ENCODE measurements around the gene DNAJC4.

DNA sequence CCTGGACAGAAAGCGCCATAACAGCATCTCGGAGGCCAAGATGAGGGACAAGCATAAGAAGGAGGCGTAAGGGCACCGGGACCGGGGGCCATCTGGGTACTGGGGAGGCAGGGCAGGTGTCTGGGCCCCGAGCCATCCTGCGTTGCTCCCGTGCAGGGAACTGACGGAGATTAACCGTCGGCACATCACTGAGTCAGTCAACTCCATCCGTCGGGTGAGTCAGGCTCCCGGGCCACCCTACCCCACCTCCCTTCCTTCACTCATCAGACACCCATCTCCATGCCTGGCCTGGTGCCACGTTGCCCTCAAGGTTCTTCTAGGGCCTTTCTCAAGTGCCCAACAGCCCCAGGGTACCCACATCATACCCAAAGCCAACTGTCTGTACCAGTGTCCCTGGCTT is 36.0 kb downstream of the DNAJC4 start:
- no peak for TF ChIP-seq POLR2A (IDR thresholded peaks at IDR 0.05; ENCODE audit: low read length)
- no peak for TF ChIP-seq MYC (IDR thresholded peaks at IDR 0.05; ENCODE audit: borderline replicate concordance, low read length)
- TF ChIP-seq, protein P1, sequence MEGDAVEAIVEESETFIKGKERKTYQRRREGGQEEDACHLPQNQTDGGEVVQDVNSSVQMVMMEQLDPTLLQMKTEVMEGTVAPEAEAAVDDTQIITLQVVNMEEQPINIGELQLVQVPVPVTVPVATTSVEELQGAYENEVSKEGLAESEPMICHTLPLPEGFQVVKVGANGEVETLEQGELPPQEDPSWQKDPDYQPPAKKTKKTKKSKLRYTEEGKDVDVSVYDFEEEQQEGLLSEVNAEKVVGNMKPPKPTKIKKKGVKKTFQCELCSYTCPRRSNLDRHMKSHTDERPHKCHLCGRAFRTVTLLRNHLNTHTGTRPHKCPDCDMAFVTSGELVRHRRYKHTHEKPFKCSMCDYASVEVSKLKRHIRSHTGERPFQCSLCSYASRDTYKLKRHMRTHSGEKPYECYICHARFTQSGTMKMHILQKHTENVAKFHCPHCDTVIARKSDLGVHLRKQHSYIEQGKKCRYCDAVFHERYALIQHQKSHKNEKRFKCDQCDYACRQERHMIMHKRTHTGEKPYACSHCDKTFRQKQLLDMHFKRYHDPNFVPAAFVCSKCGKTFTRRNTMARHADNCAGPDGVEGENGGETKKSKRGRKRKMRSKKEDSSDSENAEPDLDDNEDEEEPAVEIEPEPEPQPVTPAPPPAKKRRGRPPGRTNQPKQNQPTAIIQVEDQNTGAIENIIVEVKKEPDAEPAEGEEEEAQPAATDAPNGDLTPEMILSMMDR (IDR thresholded peaks at IDR 0.05) = no peak
- TF ChIP-seq HEYL (CRISPR knock-in tag; IDR thresholded peaks at IDR 0.05) = no peak
- no peak for TF ChIP-seq NR3C1 (IDR thresholded peaks at IDR 0.05)
- TF ChIP-seq RCOR1 (IDR thresholded peaks at IDR 0.05; ENCODE audit: low read depth, low read length) = no peak
- no peak for TF ChIP-seq SMC3 (IDR thresholded peaks at IDR 0.05)
- TF ChIP-seq KDM1A (IDR thresholded peaks at IDR 0.05; ENCODE audit: low read depth) = no peak
- no peak for TF ChIP-seq ZSCAN20 (CRISPR knock-in tag; IDR thresholded peaks at IDR 0.05)
- TF ChIP-seq, protein P2, sequence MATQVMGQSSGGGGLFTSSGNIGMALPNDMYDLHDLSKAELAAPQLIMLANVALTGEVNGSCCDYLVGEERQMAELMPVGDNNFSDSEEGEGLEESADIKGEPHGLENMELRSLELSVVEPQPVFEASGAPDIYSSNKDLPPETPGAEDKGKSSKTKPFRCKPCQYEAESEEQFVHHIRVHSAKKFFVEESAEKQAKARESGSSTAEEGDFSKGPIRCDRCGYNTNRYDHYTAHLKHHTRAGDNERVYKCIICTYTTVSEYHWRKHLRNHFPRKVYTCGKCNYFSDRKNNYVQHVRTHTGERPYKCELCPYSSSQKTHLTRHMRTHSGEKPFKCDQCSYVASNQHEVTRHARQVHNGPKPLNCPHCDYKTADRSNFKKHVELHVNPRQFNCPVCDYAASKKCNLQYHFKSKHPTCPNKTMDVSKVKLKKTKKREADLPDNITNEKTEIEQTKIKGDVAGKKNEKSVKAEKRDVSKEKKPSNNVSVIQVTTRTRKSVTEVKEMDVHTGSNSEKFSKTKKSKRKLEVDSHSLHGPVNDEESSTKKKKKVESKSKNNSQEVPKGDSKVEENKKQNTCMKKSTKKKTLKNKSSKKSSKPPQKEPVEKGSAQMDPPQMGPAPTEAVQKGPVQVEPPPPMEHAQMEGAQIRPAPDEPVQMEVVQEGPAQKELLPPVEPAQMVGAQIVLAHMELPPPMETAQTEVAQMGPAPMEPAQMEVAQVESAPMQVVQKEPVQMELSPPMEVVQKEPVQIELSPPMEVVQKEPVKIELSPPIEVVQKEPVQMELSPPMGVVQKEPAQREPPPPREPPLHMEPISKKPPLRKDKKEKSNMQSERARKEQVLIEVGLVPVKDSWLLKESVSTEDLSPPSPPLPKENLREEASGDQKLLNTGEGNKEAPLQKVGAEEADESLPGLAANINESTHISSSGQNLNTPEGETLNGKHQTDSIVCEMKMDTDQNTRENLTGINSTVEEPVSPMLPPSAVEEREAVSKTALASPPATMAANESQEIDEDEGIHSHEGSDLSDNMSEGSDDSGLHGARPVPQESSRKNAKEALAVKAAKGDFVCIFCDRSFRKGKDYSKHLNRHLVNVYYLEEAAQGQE (IDR thresholded peaks at IDR 0.05) = no peak
- TF ChIP-seq, protein P3, sequence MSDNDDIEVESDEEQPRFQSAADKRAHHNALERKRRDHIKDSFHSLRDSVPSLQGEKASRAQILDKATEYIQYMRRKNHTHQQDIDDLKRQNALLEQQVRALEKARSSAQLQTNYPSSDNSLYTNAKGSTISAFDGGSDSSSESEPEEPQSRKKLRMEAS (IDR thresholded peaks at IDR 0.05) = no peak

Measured in A549 (cell line).